22Rv1 (cell line): Measurements from ENCODE around the gene PDZD7.

Source experiments
- CTCF ChIP-seq: fragments of 450-650 bp; IDR thresholded peaks from 2 replicates; pipeline ENCODE4 v1.5.1; 2017; ENCODE audit warnings: mild to moderate bottlenecking
- ZFX ChIP-seq: fragments of 450-650 bp; IDR thresholded peaks from 2 replicates; pipeline ENCODE4 v1.6.1; 2017; ENCODE audit warnings: antibody characterized with exemption, borderline replicate concordance

DNA sequence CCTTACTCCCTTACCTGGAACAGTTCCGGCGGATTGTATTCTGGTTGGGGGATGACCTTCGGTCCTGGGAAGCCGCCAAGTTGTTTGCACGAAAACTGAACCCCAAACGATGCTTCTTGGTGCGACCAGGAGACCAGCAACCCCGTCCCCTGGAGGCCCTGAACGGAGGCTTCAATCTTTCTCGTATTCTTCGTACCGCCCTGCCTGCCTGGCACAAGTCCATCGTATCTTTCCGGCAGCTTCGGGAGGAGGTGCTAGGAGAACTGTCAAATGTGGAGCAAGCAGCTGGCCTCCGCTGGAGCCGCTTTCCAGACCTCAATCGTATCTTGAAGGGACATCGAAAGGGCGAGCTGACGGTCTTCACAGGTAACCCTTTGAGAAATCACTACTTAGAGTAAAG, 41.8 kb downstream of the PDZD7 start:
- no peak for TF ChIP-seq CTCF
- no peak for TF ChIP-seq ZFX
